Stimulated activated CD8-positive, alpha-beta memory T cell treated with anti-CD3 and anti-CD28 coated beads, Interleukin-4, amount 100 ng/mL, for 1 hour (primary cell): ENCODE results near the gene CYP26A1.

ENCODE experiments used
- DNase-seq, 2 donors: peaks; one replicate each; pipeline ENCODE4 v3.0.0-alpha.2; 2020; ENCODE audit warnings: low read depth in 2 of 2, low spot score in 1 of 2

CYP26A1 gene

GRCh38 chr10:93064874-93065660, 8.6 kb upstream of the CYP26A1 start:
- no peak for DNase-seq

- no peak for DNase-seq
Observed at GRCh38 chr10:93065675-93066543, 7.8 kb upstream of the CYP26A1 start.

DNA sequence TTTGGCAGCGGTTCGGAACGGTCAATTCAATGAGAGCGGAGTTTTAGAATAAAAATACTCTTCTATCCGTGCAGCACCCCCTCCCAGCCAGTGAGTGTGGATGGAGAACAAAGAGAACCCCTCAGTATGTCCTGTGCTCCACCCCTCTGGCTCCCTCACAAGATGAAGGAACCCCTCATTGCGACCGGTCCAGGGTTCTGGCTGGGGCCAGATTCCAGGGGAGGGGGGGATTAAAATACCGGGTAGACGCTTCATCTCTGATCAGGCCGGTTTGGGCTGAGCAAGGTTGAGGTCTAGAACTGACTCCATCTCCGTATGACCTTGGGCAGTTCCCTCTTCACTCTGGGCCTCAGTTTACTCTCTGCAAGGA, 7.2 kb upstream of the CYP26A1 start:
- no peak for DNase-seq

DNA sequence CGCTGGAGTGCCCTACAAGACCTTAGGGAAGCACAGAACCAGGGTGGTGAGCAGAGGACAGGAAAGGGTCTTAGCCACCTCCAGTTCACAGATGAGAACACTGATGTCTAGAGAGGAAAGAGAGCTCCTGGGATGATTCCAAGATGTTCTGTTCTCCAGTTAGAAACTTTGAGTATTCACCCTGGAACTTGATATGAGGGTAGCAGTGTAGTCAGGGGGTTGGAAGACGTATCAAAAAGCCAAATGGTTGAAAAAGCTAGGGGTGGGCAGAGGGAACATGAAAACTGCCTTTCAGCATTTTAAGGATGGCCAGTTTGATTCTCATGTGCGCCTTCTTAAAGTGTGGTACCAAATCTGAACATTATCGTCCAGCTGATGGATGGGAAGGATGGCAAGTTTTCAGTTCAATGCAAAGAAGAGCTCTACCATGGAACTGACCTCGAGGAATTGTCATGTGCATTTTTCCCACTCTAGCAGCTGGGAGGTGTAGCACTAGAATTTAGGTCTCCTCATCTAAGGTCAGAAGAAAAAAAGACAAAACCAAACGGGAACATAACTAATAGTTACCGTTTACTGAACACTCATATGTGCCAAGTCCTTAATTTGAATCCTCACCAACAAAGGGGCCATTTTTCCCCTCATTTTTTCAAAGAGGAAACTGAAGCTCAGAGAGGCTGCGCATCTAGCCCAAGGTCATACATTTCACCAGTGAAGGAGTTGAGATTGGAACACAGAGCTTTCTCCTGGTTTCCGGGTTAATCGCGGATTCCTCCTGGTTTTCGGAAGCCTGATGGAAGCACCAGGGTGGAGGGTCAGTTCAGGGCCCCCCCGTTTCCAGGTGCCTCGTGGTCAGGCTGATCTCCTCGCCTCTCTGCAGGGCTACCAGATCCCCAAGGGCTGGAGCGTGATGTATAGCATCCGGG, 6.0 kb upstream of the CYP26A1 start:
- DNase-seq: no peak

DNA sequence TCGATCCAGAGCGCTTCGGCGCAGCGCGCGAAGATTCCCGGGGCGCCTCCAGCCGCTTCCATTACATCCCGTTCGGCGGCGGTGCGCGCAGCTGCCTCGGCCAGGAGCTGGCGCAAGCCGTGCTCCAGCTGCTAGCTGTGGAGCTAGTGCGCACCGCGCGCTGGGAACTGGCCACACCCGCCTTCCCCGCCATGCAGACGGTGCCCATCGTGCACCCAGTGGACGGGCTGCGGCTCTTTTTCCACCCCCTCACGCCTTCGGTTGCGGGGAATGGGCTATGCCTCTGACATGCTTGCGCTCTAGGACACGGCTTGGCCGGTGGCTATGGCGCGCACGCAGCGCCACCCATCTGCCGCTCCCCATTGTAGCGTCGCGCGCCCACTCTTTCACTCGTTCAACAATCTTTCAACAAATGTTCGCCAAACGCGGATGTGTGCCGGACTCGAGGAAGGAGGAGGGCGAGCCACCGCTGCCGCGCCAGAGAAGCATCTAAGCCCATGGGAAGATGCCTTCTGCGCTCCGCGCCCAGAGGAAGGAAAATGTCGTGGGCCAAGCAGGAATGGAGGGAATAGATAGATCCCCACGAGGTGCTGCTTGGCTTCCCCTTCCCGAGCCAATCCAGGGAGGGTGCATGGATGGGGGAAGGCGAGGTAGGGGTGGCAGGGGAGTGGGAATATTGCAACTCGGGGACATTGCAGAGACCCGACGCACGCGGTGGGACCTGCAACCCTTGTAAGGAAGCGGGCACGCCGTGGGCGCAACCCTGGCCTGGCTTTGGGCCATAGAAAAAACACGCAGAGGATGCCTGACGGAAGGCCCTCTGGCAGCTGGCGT, 5.1 kb upstream of the CYP26A1 start:
- no peak for DNase-seq

GRCh38 chr10:93069245-93069561, 4.5 kb upstream of the CYP26A1 start:
- no peak for DNase-seq

DNA sequence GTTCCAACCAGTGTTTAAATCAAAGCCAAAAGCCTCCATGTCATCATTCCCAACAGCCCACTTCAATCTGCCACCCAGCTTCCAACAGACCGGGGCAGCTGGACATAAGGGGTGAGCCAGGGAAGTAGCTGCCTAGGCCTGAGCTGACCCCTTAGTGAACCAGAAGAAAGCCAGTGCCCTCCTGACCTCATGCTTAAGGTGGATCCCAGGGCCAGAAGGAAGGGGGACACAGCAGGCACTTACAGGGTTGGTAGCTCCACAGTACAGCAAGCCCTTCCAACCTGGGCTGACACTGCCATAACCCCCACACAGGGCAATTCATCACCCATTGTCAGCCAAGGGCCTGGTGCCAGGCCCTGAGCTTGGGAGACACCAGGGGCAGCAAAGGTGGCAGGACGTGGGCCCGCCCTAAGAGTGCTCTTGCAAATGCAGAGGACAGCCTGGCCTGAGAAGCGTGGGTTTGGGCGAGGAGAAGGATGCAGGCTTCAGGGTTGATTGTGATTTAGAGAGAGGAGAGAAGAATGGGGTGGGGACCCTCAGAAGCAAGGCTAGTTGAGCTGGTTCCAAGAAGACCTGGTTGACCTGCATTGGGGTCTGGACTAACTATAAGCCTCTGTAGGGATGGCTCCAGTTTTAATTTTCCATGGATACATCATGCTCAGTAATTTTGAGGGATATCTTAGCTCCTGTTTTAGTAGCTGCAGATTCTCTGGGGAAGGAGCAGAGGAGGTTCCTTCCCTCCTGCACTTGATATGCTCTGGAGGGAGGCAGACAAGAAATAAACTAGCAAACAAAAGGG, 3.1 kb upstream of the CYP26A1 start:
- DNase-seq: no peak

GRCh38 chr10:93071177-93071472, 2.6 kb upstream of the CYP26A1 start:
- DNase-seq: no peak

- DNase-seq: no peak
Observed at GRCh38 chr10:93071674-93072224, 1.9 kb upstream of the CYP26A1 start.

DNA sequence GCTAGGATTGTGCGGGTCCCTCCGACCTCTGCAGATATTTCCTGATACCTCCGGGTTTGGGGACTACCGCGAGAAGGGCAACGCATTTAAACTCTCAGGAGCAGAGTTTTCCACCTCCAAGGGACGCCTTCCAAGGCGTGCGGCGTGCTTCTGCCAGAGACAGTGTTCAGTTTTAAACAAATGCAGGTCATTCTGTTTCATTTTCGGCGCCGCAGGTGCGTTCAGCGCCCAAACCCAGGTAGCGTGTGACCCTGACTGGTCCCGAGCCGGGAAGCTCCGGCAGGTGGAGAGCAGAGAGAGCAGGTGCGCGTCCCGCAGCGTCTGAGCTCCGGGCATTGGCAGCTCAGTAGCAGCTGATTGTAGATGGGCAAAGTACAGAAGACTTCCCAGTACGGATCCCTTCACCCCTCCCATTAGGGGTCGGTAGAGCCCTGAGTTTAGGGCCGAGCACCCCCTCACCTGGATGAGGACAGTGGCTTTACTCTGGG, 1.4 kb upstream of the CYP26A1 start:
- no peak for DNase-seq

DNA sequence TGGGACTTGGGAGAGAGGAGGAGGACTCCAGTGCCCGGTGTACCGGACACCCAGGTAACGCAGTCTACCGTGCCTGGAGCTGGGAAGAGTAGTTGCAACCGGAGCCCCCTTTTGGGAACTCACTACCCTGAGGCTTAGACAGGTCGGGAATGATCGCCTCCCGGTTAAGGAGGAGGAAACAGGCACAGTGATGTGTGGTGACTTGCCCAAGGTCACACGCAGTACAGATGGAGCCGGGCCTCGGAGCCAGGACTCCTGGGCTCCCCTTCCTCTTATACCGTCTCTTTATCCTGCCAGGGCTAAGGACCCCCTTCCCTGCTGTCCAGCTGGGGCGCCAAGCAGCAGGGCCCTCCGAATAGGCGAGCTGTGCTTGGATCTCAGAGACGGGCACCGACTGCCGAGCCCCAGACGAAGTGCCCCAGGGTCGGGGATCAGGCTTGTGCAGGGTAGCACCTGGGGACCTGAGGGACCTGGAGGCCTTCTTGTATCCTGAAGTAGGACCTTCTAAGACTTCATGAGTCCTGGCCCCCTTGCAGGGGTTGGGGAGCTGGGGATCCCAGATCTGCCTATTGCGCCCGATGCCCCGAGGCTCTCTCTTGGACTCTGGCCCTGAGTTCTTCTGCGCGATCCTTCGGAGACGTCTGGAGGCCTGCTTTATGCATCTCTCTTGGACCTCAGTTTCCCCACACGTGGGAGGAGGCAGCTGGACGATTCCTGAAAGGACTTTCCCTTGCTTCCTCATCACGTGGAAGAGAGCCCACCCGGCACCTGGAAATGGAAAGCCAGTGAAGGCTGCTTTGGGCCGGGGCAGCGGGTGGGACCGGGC, 767 bp upstream of the CYP26A1 start:
- DNase-seq: no peak

- no peak for DNase-seq
Observed at GRCh38 chr10:93074147-93074596, 479 bp downstream of the CYP26A1 start.

DNA sequence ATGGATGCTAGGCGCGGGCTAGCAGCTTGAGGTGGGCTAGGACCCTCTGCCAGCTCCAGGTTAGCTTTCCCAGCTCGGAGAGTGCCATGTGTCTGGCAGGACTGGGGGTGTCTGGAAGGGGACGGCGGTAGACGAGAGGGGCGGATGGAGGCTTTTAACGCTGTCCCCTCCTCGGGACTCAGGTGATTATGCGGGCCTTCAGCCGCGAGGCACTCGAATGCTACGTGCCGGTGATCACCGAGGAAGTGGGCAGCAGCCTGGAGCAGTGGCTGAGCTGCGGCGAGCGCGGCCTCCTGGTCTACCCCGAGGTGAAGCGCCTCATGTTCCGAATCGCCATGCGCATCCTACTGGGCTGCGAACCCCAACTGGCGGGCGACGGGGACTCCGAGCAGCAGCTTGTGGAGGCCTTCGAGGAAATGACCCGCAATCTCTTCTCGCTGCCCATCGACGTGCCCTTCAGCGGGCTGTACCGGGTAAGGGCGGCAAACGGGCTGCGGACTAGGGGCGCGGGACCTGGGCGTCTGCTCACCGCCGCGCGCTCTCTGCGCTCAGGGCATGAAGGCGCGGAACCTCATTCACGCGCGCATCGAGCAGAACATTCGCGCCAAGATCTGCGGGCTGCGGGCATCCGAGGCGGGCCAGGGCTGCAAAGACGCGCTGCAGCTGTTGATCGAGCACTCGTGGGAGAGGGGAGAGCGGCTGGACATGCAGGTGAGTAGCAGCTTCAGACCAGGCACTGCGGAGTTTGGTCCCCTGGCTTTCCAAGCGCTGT, 1.1 kb downstream of the CYP26A1 start:
- DNase-seq: no peak

GRCh38 chr10:93075369-93076221, 1.9 kb downstream of the CYP26A1 start:
- DNase-seq: no peak

- no peak for DNase-seq
Observed at GRCh38 chr10:93076871-93077270, 3.2 kb downstream of the CYP26A1 start.

- no peak for DNase-seq
Observed at GRCh38 chr10:93077860-93078337, 4.2 kb downstream of the CYP26A1 start.
